K562 (cell line): ENCODE data around the gene GPR42. TPM values are rescaled to one million over a fixed set of nuclear protein-coding genes. Genes with fewer than 3 reads are reported as not detected.

Experiments
- ATAC-seq: fragments of 200-7000 bp; cut with Tn5 transposase; 3 replicates; pipeline ENCODE4 v1.9.1; 2020; ENCODE audit warnings: moderate library complexity
- BruUV-seq: library from RNA; stranded (reverse); fragments of 400-500 nt; replicated peaks from 2 replicates; lab custom pipeline; 2021; lab: Mats Ljungman, UMichigan
- CTCF ChIA-PET: fragments of 300-600 bp; formaldehyde crosslinking; extraction: SDS; loops from one replicate; lab custom pipeline; 2021; ENCODE audit warnings: low intra/inter-chr PET ratio; lab: Yijun Ruan, JAX
- POLR2A ChIA-PET: fragments of 300-600, 350-650 bp; sonication (Branson Sonifier 250); formaldehyde crosslinking; extraction: SDS; loops from one replicate; lab custom pipeline; 2021; ENCODE audit warnings: antibody characterized with exemption, inconsistent platforms; lab: Yijun Ruan, JAX
- DNase-seq, 4 experiments: peaks; one replicate each; pipeline versions ENCODE4 v3.0.0 to v3.0.0-alpha.2; 2011 to 2018; ENCODE audit warnings: low spot score in 3 of 4, mixed read lengths in 3 of 4; ENCODE audit errors: extremely low read depth in 1 of 4
- FAIRE-seq: peaks from 2 replicates; lab custom pipeline; 2011; peaks lifted over from hg19 to GRCh38; lab: Jason Lieb, UNC
- H2AFZ ChIP-seq: 2 replicates; pipeline ENCODE4 v1.6.0; 2011; ENCODE audit warnings: low read depth, low read length, control low read depth, inconsistent platforms
- H3K27ac ChIP-seq: fragments of 200-600 bp; 3 replicates; pipeline ENCODE4 v1.8.0; 2011; ENCODE audit warnings: low read depth, mild to moderate bottlenecking, control low read depth, inconsistent platforms, low read length, moderate library complexity, mixed read lengths; ENCODE audit errors: extremely low read depth
- H3K27me3 ChIP-seq, 2 experiments: fragments of 300-600 bp in 1 of 2; 2 replicates in 1 of 2; 3 replicates in 1 of 2; pipeline versions ENCODE4 v1.6.0 to v1.8.0; 2011; ENCODE audit warnings: inconsistent platforms in 2 of 2, low read length in 2 of 2, mild to moderate bottlenecking in 1 of 2, mixed read lengths in 1 of 2, moderate library complexity in 1 of 2; ENCODE audit not compliant: control insufficient read depth in 2 of 2, insufficient read depth in 2 of 2
- H3K36me3 ChIP-seq: fragments of 300-600 bp; 3 replicates; pipeline ENCODE4 v1.8.0; 2011; ENCODE audit warnings: mild to moderate bottlenecking, low read length, inconsistent platforms; ENCODE audit not compliant: control insufficient read depth, insufficient read depth
- H3K4me1 ChIP-seq, 2 experiments: fragments of 200-600 bp in 1 of 2; replicated peaks in 1 of 2; 2 replicates in 1 of 2; 3 replicates in 1 of 2; pipeline versions ENCODE4 v1.5.1 to v1.8.0; 2011; ENCODE audit warnings: inconsistent platforms in 2 of 2, low read length in 2 of 2, mild to moderate bottlenecking in 1 of 2, mixed read lengths in 1 of 2, moderate library complexity in 1 of 2; ENCODE audit not compliant: control insufficient read depth in 2 of 2, insufficient read depth in 2 of 2
- H3K4me2 ChIP-seq: 2 replicates; pipeline ENCODE4 v1.6.1; 2011; ENCODE audit warnings: low read length, control low read depth, inconsistent platforms, mixed read lengths; ENCODE audit not compliant: insufficient read depth
- H3K4me3 ChIP-seq: fragments of 200-600 bp; sonication (generic), shearing (Covaris generic); 2 replicates; pipeline ENCODE4 v1.5.1; 2016; ENCODE audit warnings: control low read depth, inconsistent platforms
- H3K79me2 ChIP-seq: fragments of 200-600 bp; 3 replicates; pipeline ENCODE4 v1.8.0; 2011; ENCODE audit warnings: low read length, inconsistent platforms; ENCODE audit not compliant: control insufficient read depth, insufficient read depth
- H3K9ac ChIP-seq, 2 experiments: 2 replicates each; pipeline versions ENCODE4 v1.6.0 to v1.6.1; 2011; ENCODE audit warnings: low read depth in 2 of 2, low read length in 2 of 2, control low read depth in 1 of 2, inconsistent platforms in 1 of 2, mild to moderate bottlenecking in 1 of 2, mixed read lengths in 1 of 2; ENCODE audit not compliant: insufficient read depth in 1 of 2
- H3K9me1 ChIP-seq: one replicate; pipeline ENCODE4 v1.6.0; 2011; ENCODE audit warnings: inconsistent platforms, mild to moderate bottlenecking, low read length, moderate library complexity; ENCODE audit not compliant: control insufficient read depth, insufficient read depth
- H3K9me3 ChIP-seq: replicated peaks from 2 replicates; pipeline ENCODE4 v1.5.1; 2011; ENCODE audit warnings: low read depth, low read length, inconsistent platforms; ENCODE audit not compliant: control insufficient read depth, insufficient read depth
- H4K20me1 ChIP-seq: replicated peaks from 2 replicates; pipeline ENCODE4 v1.6.1; 2011; ENCODE audit warnings: low read length, inconsistent platforms, mixed read lengths; ENCODE audit not compliant: control insufficient read depth, insufficient read depth
- CUX1 ChIP-seq: fragments of 200-800 bp; sonication (Bioruptor generic); IDR thresholded peaks from 2 replicates; pipeline ENCODE4 v1.6.1; 2016; ENCODE audit warnings: missing genetic modification characterization, missing compliant biosample characterization
- EGR1 ChIP-seq: fragments of 450-650 bp; conservative IDR thresholded peaks from 2 replicates; pipeline ENCODE4 v1.6.1; 2017; ENCODE audit warnings: mild to moderate bottlenecking
- GABPB1 ChIP-seq: sonication (generic); formaldehyde crosslinking; IDR thresholded peaks from 2 replicates; pipeline ENCODE4 v1.8.0; 2022; ENCODE audit warnings: mild to moderate bottlenecking, missing genetic modification reagents
- GATA2 ChIP-seq: sonication (generic); formaldehyde crosslinking; IDR thresholded peaks from 2 replicates; pipeline ENCODE4 v1.4.0; 2020; ENCODE audit warnings: mild to moderate bottlenecking, missing genetic modification reagents
- L3MBTL2 ChIP-seq: fragments of 450-650 bp; IDR thresholded peaks from 2 replicates; pipeline ENCODE4 v1.6.1; 2016; ENCODE audit warnings: mild to moderate bottlenecking, moderate library complexity
- RAD21 ChIP-seq, 2 experiments: fragments of 250-450 bp in 1 of 2; fragments of 450-650 bp in 1 of 2; sonication (Bioruptor Pico) in 1 of 2; formaldehyde crosslinking in 1 of 2; IDR thresholded peaks in 1 of 2; conservative IDR thresholded peaks in 1 of 2; 2 replicates each; pipeline versions ENCODE4 v1.4.0 to v1.8.0; 2020 to 2022; ENCODE audit warnings: mild to moderate bottlenecking in 2 of 2, moderate library complexity in 1 of 2
- THRB ChIP-seq: fragments of 450-650 bp; formaldehyde crosslinking; conservative IDR thresholded peaks from 2 replicates; pipeline ENCODE4 v1.4.0; 2022; ENCODE audit warnings: mild to moderate bottlenecking, missing genetic modification characterization
- ZKSCAN1 ChIP-seq: fragments of 150-350 bp; IDR thresholded peaks from 2 replicates; pipeline ENCODE4 v1.6.1; 2016; ENCODE audit warnings: low read depth, low read length
- ZNF197 ChIP-seq: fragments of 200-800 bp; sonication (Bioruptor generic); IDR thresholded peaks from 2 replicates; pipeline ENCODE4 v1.6.1; 2016; ENCODE audit warnings: low read depth, missing genetic modification characterization, missing compliant biosample characterization
- WGBS: fragments of 100-300 bp; shearing (Covaris generic); methylation state at CpG from one replicate; pipeline ENCODE4 v1.1.6; 2016; ENCODE audit warnings: low coverage, mixed read lengths; ENCODE audit not compliant: insufficient coverage; ENCODE audit errors: missing lambda C conversion rate; 5-methylcytosine and 5-hydroxymethylcytosine counted together
- in situ Hi-C: fragments of 300-500 bp; cut with MboI; formaldehyde crosslinking; loops from 4 replicates; pipeline ENCODE4 v1.15.0; 2018; ENCODE audit warnings: inconsistent platforms, mixed read lengths
- intact Hi-C: fragments of 100-400 bp; cut with micrococcal nuclease; formaldehyde crosslinking; loops from 2 replicates; pipeline ENCODE4 v1.14.2; 2022
- polyA plus RNA-seq, 8 experiments: library from polyadenylated mRNA; depleted of rRNA in 4 of 8; stranded (reverse) in 5 of 8; unstranded in 3 of 8; fragments of >200 nt; fragmentation: Nextera tagmentation in 2 of 8; fragmentation: Illumina TruSeq in 1 of 8; extraction: Ambion mirVana in 2 of 8; extraction: Trizol in 1 of 8; gene quantifications; 2 replicates each; pipeline versions ENCODE4 v1.2.1 to v1.2.3, GENCODE V29; 2011 to 2014; ENCODE audit warnings: inconsistent platforms in 1 of 8, missing spikeins in 1 of 8
- total RNA-seq, 7 experiments: library from RNA; depleted of rRNA in 6 of 7; stranded (reverse); fragments of >200 nt in 6 of 7; fragmentation: Illumina TruSeq in 2 of 7; extraction: Trizol in 2 of 7; gene quantifications; 2 replicates each; pipeline versions ENCODE4 v1.2.1 to v1.2.3, GENCODE V29; 2011 to 2021; ENCODE audit warnings: low replicate concordance in 1 of 7

The GPR42 gene
- total and polyA plus RNA-seq, 9 of the 15 experiments (the other 6 are each of a cell fraction or from before 2014, with no cell fraction given), result not detected

- BruUV-seq, result no TSS peak
- intact Hi-C loops (no loop called here), in situ Hi-C loops (no loop called here)
- H3K4me1 ChIP-seq, result peaks cover 7 to 32% of the 10 kb centered on the region in 2 experiments; a peak in 3 of 5 replicates
- no peaks in the 10 kb centered on the region for H4K20me1 ChIP-seq
- H3K27me3 ChIP-seq, result 0 out of 5 replicates have a peak, but pooled peaks cover 0 to 3% of the 10 kb centered on the region in 2 experiments
- no peak overlapping the region for H3K27ac ChIP-seq
- H3K9me3 ChIP-seq, result no peaks in the 10 kb centered on the region
- CTCF ChIA-PET, result no interaction called here
- WGBS, result 11% methylated on average over 10 of the region's 11 CpGs
- no peak overlapping the region for H2AFZ ChIP-seq
- no peak for FAIRE-seq
- TF ChIP-seq ZNF197 (CRISPR knock-in tag) (no peak), L3MBTL2 (peak; percentile 26; the same call in 1 of the 2 replicates), GATA2 (CRISPR knock-in tag) (no peak), CUX1 (CRISPR knock-in tag) (no peak), THRB (no peak), ZKSCAN1 (peak; percentile 66; the same call in 1 of the 2 replicates), GABPB1 (CRISPR knock-in tag) (no peak), RAD21 (CRISPR knock-in tag; conservative IDR thresholded peaks at IDR 0.05 in 1 of 2, IDR thresholded peaks at IDR 0.05 in 1 of 2) (no peak), EGR1 (peak; percentile 62)
- H3K4me2 ChIP-seq, result no peak overlapping the region
- POLR2A ChIA-PET, result no interaction called here
- H3K9ac ChIP-seq, result no peak overlapping the region
- no peak overlapping the region for H3K4me3 ChIP-seq
- peak in 1 of 4 experiments; percentile 4 for DNase-seq
- no peak for ATAC-seq
- no peaks in the 10 kb centered on the region for H3K36me3 ChIP-seq
- H3K79me2 ChIP-seq, result no peaks in the 10 kb centered on the region
- H3K9me1 ChIP-seq, result no peaks in the 10 kb centered on the region
Observed at GRCh38 chr19:35345671-35346111, 25.2 kb upstream of the GPR42 start.
